ENCODE measurements around the gene OGFR. TPM values are rescaled to one million over a fixed set of nuclear protein-coding genes. Genes with fewer than 3 reads are reported as not detected.

The OGFR gene
- polyA plus RNA-seq, 1 experiment: 19.7 TPM

DNA sequence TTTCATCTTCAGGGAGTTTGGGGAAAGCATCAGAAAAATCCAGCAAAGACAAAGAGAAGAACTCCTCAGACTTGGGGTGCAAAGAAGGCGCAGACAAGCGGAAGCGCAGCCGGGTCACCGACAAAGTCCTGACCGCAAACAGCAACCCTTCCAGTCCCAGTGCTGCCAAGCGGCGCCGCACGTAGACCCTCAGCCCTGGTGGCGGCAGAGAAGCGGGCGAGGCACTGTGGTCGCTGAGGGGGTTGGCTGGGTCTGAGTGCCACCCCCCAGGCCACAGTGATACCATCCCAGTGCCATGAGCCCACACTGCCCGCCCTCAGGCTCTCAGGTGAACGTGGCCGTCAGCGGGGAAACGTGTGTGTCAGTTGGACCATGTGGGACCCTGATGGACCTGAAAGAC lies 5.2 kb upstream of the OGFR start:
- CTCF ChIA-PET: interaction anchor here (2.1 kb wide), 1 partner anchor 9 kb away, joined by 9 read pairs; no protein-coding TSS in a partner anchor
- TF ChIP-seq, protein P1, sequence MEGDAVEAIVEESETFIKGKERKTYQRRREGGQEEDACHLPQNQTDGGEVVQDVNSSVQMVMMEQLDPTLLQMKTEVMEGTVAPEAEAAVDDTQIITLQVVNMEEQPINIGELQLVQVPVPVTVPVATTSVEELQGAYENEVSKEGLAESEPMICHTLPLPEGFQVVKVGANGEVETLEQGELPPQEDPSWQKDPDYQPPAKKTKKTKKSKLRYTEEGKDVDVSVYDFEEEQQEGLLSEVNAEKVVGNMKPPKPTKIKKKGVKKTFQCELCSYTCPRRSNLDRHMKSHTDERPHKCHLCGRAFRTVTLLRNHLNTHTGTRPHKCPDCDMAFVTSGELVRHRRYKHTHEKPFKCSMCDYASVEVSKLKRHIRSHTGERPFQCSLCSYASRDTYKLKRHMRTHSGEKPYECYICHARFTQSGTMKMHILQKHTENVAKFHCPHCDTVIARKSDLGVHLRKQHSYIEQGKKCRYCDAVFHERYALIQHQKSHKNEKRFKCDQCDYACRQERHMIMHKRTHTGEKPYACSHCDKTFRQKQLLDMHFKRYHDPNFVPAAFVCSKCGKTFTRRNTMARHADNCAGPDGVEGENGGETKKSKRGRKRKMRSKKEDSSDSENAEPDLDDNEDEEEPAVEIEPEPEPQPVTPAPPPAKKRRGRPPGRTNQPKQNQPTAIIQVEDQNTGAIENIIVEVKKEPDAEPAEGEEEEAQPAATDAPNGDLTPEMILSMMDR (IDR thresholded peaks at IDR 0.05; ENCODE audit: low read depth, low read length): no peak
- H3K4me3 ChIP-seq (ENCODE audit: low read depth, low read length): no peak overlapping the region
- H3K9me3 ChIP-seq (ENCODE audit: control insufficient read depth, insufficient read depth, low read length): no peaks in the 10 kb centered on the region; the same call in 1 of the 2 replicates
- no peak overlapping the region for H3K27ac ChIP-seq (ENCODE audit: low read depth, low read length)
- H3K27me3 ChIP-seq (ENCODE audit: control insufficient read depth, insufficient read depth, low read length): no peaks in the 10 kb centered on the region
- no peak for DNase-seq (ENCODE audit: low read depth, low spot score)
- POLR2A ChIA-PET: no interaction called here

DNA sequence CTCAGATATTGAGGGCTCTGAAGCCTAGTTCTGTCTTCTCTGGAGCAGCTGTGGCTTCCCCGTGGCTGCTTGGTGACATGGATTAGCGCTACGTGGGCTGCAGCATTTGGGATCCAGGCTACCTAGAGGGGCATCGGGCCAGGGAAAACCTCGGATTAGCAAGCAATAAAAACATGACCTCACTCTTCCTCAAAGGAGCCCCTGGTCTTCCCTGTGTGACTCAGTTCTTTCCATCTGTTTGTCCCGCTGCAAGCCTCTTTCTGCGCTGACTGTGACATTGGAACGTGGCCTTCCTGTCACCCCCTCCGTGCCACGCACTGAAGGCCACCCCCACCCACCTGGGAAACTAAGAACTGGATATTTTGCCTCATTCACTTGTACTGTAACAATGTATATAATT lies 4.8 kb upstream of the OGFR start:
- Histone ChIP-seq H3K9me3 (ENCODE audit: control insufficient read depth, insufficient read depth, low read length) (no peaks in the 10 kb centered on the region; the same call in 1 of the 2 replicates), H3K27me3 (ENCODE audit: control insufficient read depth, insufficient read depth, low read length) (no peaks in the 10 kb centered on the region), H3K4me3 (ENCODE audit: low read depth, low read length) (no peak overlapping the region), H3K27ac (ENCODE audit: low read depth, low read length) (no peak overlapping the region)
- ChIA-PET CTCF (interaction anchor here (2.1 kb wide), 1 partner anchor 8 kb away, joined by 9 read pairs; no protein-coding TSS in a partner anchor), POLR2A (no interaction called here)
- TF ChIP-seq, protein P1 (IDR thresholded peaks at IDR 0.05; ENCODE audit: low read depth, low read length): no peak
- DNase-seq (ENCODE audit: low read depth, low spot score): no peak

DNA sequence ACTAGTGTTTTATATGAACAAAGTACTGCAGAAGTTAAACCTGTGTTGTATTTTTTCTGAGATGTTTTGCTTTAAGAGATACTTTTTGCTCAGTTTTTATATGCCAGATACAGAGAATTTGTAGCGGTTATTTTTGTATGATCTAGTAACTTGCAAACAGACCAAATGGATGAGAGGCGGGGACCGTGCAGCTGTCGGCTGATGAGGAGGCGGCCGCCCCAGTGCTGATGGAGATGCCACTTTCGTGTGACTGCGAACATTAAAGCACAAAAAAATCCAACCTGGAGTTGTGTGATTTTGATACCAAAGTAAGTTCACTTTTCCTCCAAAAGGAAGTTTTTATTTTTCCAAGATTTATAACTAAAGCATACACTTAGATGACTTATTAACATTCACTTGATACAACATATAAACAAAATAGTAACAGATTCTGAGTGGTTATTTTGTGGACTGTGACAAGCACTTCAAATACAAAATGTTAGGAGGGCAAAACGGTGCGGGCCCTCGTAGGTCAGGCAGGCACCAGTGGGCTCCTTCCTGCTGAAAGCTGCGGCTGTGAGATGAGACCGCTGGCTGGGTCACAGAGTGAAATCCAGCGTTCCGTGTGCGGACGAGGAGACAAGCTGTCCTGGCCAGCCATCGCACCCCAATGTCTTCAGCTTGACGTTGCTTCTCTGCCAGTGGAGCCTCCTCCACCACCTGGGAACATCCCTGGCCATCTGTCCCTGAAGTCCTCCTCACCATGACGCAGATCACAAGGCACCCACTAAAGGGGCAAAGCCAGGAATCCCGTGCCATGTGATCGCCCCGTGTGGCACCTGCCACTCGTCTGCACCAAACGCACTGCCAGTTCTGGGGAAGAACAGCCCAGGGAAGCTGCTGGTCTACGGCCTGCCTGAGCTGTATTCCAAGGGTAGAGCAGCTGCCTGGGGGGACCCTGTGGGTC lies 4.0 kb upstream of the OGFR start:
- H3K9me3 ChIP-seq (ENCODE audit: control insufficient read depth, insufficient read depth, low read length): no peaks in the 10 kb centered on the region; the same call in 1 of the 2 replicates
- no peak overlapping the region for H3K27ac ChIP-seq (ENCODE audit: low read depth, low read length)
- H3K27me3 ChIP-seq (ENCODE audit: control insufficient read depth, insufficient read depth, low read length): no peaks in the 10 kb centered on the region
- POLR2A ChIA-PET: no interaction called here
- no peak for DNase-seq (ENCODE audit: low read depth, low spot score)
- H3K4me3 ChIP-seq (ENCODE audit: low read depth, low read length): no peak overlapping the region
- TF ChIP-seq, protein P1 (IDR thresholded peaks at IDR 0.05; ENCODE audit: low read depth, low read length): no peak
- CTCF ChIA-PET: interaction anchor here (2.1 kb wide), 1 partner anchor 8 kb away, joined by 9 read pairs; no protein-coding TSS in a partner anchor

DNA sequence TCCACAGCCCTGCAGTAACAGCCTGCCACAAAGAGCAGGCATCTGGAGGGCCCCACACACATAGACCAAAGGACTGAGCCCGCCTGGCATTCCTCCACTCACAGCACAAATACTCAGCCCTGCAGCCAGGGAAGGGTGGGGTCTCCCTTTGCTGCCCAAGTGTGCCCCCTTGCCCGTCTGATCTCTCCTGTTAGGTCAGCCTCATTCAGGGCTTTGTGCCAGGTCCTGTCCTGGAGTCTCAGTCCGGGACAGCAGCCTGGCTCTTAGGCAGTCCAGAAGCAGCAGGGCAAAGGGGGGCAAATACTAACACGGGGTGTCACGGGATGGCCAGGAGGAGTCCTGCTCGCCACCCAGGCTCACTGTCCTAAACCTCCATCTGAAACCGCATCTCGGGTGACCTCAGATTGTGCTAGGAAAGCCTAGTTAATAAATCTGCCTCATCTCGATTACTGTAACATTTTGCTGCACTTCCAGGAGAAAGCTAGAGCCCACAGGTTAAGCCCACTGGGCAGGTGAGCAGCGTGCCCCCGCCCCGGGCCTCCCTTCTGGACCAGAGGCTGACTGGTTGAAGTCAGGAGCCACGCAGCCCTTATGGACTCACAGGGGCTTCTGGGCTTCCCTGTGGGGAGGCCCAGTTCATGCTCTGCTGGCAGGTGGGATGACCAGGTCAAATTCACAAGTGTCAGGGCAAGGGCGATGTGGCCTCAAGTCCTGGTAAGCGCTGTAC lies 3.2 kb upstream of the OGFR start:
- DNase-seq (ENCODE audit: low read depth, low spot score): no peak
- Histone ChIP-seq H3K27ac (ENCODE audit: low read depth, low read length) (no peak overlapping the region), H3K9me3 (ENCODE audit: control insufficient read depth, insufficient read depth, low read length) (no peaks in the 10 kb centered on the region; the same call in 1 of the 2 replicates), H3K4me3 (ENCODE audit: low read depth, low read length) (no peak overlapping the region), H3K27me3 (ENCODE audit: control insufficient read depth, insufficient read depth, low read length) (no peaks in the 10 kb centered on the region)
- CTCF ChIA-PET: no interaction called here
- TF ChIP-seq, protein P1 (IDR thresholded peaks at IDR 0.05; ENCODE audit: low read depth, low read length): no peak
- POLR2A ChIA-PET: no interaction called here
